ENCODE measurements around the gene PAM16.

Gene PAM16

DNA sequence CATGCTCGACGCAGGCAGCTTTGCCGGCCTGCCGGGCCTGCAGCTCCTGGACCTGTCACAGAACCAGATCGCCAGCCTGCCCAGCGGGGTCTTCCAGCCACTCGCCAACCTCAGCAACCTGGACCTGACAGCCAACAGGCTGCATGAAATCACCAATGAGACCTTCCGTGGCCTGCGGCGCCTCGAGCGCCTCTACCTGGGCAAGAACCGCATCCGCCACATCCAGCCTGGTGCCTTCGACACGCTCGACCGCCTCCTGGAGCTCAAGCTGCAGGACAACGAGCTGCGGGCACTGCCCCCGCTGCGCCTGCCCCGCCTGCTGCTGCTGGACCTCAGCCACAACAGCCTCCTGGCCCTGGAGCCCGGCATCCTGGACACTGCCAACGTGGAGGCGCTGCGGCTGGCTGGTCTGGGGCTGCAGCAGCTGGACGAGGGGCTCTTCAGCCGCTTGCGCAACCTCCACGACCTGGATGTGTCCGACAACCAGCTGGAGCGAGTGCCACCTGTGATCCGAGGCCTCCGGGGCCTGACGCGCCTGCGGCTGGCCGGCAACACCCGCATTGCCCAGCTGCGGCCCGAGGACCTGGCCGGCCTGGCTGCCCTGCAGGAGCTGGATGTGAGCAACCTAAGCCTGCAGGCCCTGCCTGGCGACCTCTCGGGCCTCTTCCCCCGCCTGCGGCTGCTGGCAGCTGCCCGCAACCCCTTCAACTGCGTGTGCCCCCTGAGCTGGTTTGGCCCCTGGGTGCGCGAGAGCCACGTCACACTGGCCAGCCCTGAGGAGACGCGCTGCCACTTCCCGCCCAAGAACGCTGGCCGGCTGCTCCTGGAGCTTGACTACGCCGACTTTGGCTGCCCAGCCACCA lies 30.2 kb upstream of the PAM16 start:
- H3K4me3 ChIP-seq (ENCODE audit: low read length) = no peak overlapping the region
- H3K56ac ChIP-seq (ENCODE audit: low read length) = no peak overlapping the region
- H3K79me1 ChIP-seq (ENCODE audit: low read length) = peaks cover 2% of the 10 kb centered on the region
- H2BK15ac ChIP-seq (replicated peaks; ENCODE audit: low read depth) = no peak overlapping the region
- H2BK120ac ChIP-seq (ENCODE audit: low read depth, low read length) = no peak overlapping the region
- no peak overlapping the region for H3K4ac ChIP-seq (ENCODE audit: low read depth, low read length)
- no peak overlapping the region for H2BK5ac ChIP-seq (ENCODE audit: low read length)
- peaks cover 9% of the 10 kb centered on the region for H3K4me1 ChIP-seq (ENCODE audit: control insufficient read depth, low read depth, low read length)
- H2AK5ac ChIP-seq (ENCODE audit: low read length) = no peak overlapping the region
- no peak overlapping the region for H4K5ac ChIP-seq (ENCODE audit: low read length)
- whole genome bisulfite sequencing (ENCODE audit: extremely low coverage, insufficient coverage, low lambda C conversion rate) = no CpG with 5 or more reads among the region's 59 CpGs
- no peak overlapping the region for H3K23ac ChIP-seq (ENCODE audit: low read length)
- H3K4me2 ChIP-seq (ENCODE audit: low read length) = no peak overlapping the region
- H3K9ac ChIP-seq (ENCODE audit: low read length) = no peak overlapping the region
- H3K18ac ChIP-seq (ENCODE audit: low read length) = no peak overlapping the region
- H3K27ac ChIP-seq (ENCODE audit: low read depth, low read length) = no peak overlapping the region
- H4K8ac ChIP-seq (ENCODE audit: low read depth, low read length) = no peak overlapping the region
- no peaks in the 10 kb centered on the region for H3K36me3 ChIP-seq (ENCODE audit: control insufficient read depth, insufficient read depth, low read length)
- DNase-seq = no peak
- no peaks in the 10 kb centered on the region for H3K27me3 ChIP-seq (ENCODE audit: insufficient read depth, low read length, poor library complexity)
- no peaks in the 10 kb centered on the region for H3K79me2 ChIP-seq (ENCODE audit: control insufficient read depth, insufficient read depth, low read length)

DNA sequence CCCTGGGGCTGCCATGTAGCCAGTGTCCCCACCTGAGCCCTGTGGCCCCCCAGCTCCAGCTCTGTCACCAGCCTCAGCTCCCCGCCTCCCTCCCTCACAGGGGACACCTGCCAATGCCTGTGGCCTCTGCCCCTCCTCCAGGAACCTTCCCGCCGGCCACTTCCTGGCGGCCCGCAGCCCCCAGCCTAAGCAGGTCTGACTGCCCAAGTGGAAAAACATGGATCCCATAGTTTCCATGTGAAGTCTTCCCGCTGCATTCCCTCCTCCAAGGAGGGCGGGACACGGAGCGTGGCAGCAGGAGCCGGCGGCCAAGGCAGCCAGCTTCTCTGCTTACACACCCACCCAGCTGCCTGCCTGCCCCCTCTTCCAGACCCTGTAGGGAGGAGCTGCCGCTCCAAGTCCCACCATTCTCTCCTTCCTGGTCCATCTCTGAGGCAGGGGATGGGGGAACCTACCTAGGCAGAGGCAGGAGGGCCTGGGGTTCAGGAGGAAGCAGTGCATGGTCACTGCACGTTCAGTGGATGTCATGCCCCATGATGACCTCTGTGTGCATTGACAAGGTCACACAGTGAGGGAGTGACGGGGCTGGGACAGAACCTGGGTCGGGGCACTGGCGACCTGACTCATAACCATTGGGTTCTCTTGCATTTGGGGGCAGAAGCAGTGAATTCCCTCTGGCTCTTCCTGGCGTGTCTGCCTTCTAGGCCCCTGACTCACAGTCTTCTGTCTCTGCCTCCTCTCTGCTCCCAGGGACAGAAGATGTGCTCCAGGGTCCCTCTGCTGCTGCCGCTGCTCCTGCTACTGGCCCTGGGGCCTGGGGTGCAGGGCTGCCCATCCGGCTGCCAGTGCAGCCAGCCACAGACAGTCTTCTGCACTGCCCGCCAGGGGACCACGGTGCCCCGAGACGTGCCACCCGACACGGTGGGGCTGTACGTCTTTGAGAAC lies 29.3 kb upstream of the PAM16 start:
- no peaks in the 10 kb centered on the region for H3K36me3 ChIP-seq (ENCODE audit: control insufficient read depth, insufficient read depth, low read length)
- H3K4ac ChIP-seq (ENCODE audit: low read depth, low read length) = no peak overlapping the region
- H3K79me2 ChIP-seq (ENCODE audit: control insufficient read depth, insufficient read depth, low read length) = no peaks in the 10 kb centered on the region
- H2BK120ac ChIP-seq (ENCODE audit: low read depth, low read length) = no peak overlapping the region
- no peak overlapping the region for H3K4me3 ChIP-seq (ENCODE audit: low read length)
- WGBS (ENCODE audit: extremely low coverage, insufficient coverage, low lambda C conversion rate) = no CpG with 5 or more reads among the region's 26 CpGs
- peaks cover 10% of the 10 kb centered on the region for H3K4me1 ChIP-seq (ENCODE audit: control insufficient read depth, low read depth, low read length)
- H3K4me2 ChIP-seq (ENCODE audit: low read length) = no peak overlapping the region
- no peak overlapping the region for H4K8ac ChIP-seq (ENCODE audit: low read depth, low read length)
- no peak overlapping the region for H2BK5ac ChIP-seq (ENCODE audit: low read length)
- H3K23ac ChIP-seq (ENCODE audit: low read length) = no peak overlapping the region
- H3K27ac ChIP-seq (ENCODE audit: low read depth, low read length) = no peak overlapping the region
- no peak overlapping the region for H3K9ac ChIP-seq (ENCODE audit: low read length)
- no peak overlapping the region for H4K5ac ChIP-seq (ENCODE audit: low read length)
- no peak overlapping the region for H2AK5ac ChIP-seq (ENCODE audit: low read length)
- no peak for DNase-seq
- no peaks in the 10 kb centered on the region for H3K27me3 ChIP-seq (ENCODE audit: insufficient read depth, low read length, poor library complexity)
- H3K79me1 ChIP-seq (ENCODE audit: low read length) = peaks cover 2% of the 10 kb centered on the region
- no peak overlapping the region for H3K56ac ChIP-seq (ENCODE audit: low read length)
- no peak overlapping the region for H3K18ac ChIP-seq (ENCODE audit: low read length)
- H2BK15ac ChIP-seq (replicated peaks; ENCODE audit: low read depth) = no peak overlapping the region

DNA sequence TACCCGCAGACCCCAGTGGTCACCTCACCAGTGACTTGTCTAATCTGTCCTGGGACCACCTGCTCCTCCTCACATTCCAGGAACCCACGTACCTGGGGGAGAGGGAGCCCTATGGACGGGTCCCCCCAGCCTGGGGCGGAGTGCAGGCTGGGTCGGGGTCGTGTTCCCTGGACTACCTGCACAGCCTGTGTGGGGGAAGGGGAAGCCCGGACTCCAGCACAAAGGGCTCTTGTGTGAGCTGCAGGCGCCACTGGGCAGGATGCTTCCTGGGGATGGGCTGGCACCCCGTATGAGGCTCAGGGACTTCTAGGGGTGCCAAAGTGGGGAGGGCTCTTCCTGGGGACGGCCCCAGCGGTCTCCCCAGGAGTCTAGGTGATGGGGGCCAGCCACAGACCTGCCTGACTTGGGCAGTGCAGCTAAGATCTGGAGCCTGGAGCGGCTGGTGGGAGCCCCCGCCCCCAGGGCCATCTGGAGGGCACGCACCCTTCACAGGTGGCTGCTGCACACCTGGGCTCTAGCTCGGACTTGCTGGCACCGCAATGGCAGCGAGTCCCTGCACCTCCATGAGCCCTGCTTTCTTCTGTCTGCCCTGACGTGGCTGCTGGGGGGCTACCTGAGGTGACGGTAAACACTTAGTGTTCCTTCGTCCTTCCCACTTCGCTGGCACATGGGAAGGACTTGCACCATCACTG lies 28.0 kb upstream of the PAM16 start:
- H3K23ac ChIP-seq (ENCODE audit: low read length) = no peak overlapping the region
- H3K27ac ChIP-seq (ENCODE audit: low read depth, low read length) = no peak overlapping the region
- no peak for DNase-seq
- H2BK15ac ChIP-seq (replicated peaks; ENCODE audit: low read depth) = no peak overlapping the region
- no peak overlapping the region for H2AK5ac ChIP-seq (ENCODE audit: low read length)
- peaks cover 13% of the 10 kb centered on the region for H3K4me1 ChIP-seq (ENCODE audit: control insufficient read depth, low read depth, low read length)
- no peak overlapping the region for H3K4ac ChIP-seq (ENCODE audit: low read depth, low read length)
- H3K4me3 ChIP-seq (ENCODE audit: low read length) = no peak overlapping the region
- no peak overlapping the region for H3K56ac ChIP-seq (ENCODE audit: low read length)
- no peak overlapping the region for H4K5ac ChIP-seq (ENCODE audit: low read length)
- H4K8ac ChIP-seq (ENCODE audit: low read depth, low read length) = no peak overlapping the region
- no peak overlapping the region for H3K4me2 ChIP-seq (ENCODE audit: low read length)
- H2BK120ac ChIP-seq (ENCODE audit: low read depth, low read length) = no peak overlapping the region
- H3K36me3 ChIP-seq (ENCODE audit: control insufficient read depth, insufficient read depth, low read length) = no peaks in the 10 kb centered on the region
- H3K18ac ChIP-seq (ENCODE audit: low read length) = no peak overlapping the region
- H2BK5ac ChIP-seq (ENCODE audit: low read length) = no peak overlapping the region
- H3K9ac ChIP-seq (ENCODE audit: low read length) = no peak overlapping the region
- peaks cover 2% of the 10 kb centered on the region for H3K79me1 ChIP-seq (ENCODE audit: low read length)
- no peaks in the 10 kb centered on the region for H3K79me2 ChIP-seq (ENCODE audit: control insufficient read depth, insufficient read depth, low read length)
- H3K27me3 ChIP-seq (ENCODE audit: insufficient read depth, low read length, poor library complexity) = no peaks in the 10 kb centered on the region
- no CpG with 5 or more reads among the region's 21 CpGs for WGBS (ENCODE audit: extremely low coverage, insufficient coverage, low lambda C conversion rate)

DNA sequence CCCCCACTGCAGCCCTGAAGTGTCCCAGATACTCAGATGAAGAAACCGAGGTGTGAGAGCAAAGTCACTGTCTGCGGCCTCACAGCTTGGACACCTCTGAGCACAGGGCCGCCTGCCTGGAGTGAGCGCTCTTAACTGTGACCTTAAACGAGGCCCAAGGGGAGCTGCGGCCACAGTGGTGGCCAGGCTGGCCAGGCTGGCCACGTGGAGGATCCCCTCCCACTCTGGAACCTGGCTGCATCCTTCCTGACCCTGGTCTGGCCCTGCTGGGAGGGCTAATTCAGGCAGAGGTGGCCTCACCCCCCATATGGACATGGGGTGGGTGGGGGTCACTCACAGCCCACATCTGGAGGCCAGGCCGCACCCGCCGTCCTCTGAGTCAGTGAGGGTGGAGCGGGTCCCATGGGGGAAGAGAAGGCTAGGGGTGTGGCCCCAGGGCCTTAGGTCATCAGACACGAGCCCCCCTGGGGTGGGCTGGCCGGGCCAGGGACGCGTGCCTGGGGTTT lies 27.1 kb upstream of the PAM16 start:
- Histone ChIP-seq H2BK15ac (replicated peaks; ENCODE audit: low read depth) (no peak overlapping the region), H2BK120ac (ENCODE audit: low read depth, low read length) (no peak overlapping the region), H4K8ac (ENCODE audit: low read depth, low read length) (no peak overlapping the region), H3K4me3 (ENCODE audit: low read length) (no peak overlapping the region), H3K27me3 (ENCODE audit: insufficient read depth, low read length, poor library complexity) (no peaks in the 10 kb centered on the region), H3K18ac (ENCODE audit: low read length) (no peak overlapping the region), H3K56ac (ENCODE audit: low read length) (no peak overlapping the region), H3K9ac (ENCODE audit: low read length) (no peak overlapping the region), H3K79me2 (ENCODE audit: control insufficient read depth, insufficient read depth, low read length) (no peaks in the 10 kb centered on the region), H3K4me1 (ENCODE audit: control insufficient read depth, low read depth, low read length) (peaks cover 17% of the 10 kb centered on the region), H3K4ac (ENCODE audit: low read depth, low read length) (no peak overlapping the region), H3K79me1 (ENCODE audit: low read length) (peaks cover 2% of the 10 kb centered on the region), H4K5ac (ENCODE audit: low read length) (no peak overlapping the region), H2AK5ac (ENCODE audit: low read length) (no peak overlapping the region), H2BK5ac (ENCODE audit: low read length) (no peak overlapping the region), H3K23ac (ENCODE audit: low read length) (no peak overlapping the region), H3K36me3 (ENCODE audit: control insufficient read depth, insufficient read depth, low read length) (no peaks in the 10 kb centered on the region), H3K27ac (ENCODE audit: low read depth, low read length) (no peak overlapping the region), H3K4me2 (ENCODE audit: low read length) (no peak overlapping the region)
- no peak for DNase-seq
- no CpG with 5 or more reads among the region's 15 CpGs for WGBS (ENCODE audit: extremely low coverage, insufficient coverage, low lambda C conversion rate)

DNA sequence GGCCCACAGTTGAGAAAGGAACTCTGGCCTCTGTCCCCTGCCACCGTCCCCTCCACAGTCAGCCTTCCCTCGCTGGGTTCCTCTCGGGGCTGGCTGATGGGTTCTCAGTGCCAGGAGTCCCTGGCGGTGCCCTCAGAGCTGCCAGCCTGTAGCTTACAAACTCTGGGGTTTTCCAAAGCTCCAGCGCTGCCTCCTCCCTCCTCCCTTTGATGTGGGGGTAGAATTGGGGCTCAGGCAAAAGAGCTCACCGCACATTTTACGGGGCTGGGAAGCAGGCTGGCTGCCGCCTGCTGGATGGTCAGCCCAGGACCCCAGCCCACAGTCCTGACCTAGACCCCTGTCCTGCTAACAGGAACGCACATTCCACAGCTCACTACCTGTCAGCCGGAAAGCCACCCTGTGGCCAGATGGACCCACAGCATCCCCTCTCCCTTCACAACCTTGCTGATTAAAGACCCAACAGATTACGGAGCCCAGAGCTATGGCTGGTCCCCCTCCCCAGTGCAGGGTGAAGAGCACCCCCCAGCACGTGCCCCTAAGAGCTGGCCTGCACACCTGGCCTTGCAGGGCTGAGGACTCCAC lies 26.5 kb upstream of the PAM16 start:
- H2BK15ac ChIP-seq (replicated peaks; ENCODE audit: low read depth) = no peak overlapping the region
- no peaks in the 10 kb centered on the region for H3K36me3 ChIP-seq (ENCODE audit: control insufficient read depth, insufficient read depth, low read length)
- no peak overlapping the region for H3K4ac ChIP-seq (ENCODE audit: low read depth, low read length)
- H3K18ac ChIP-seq (ENCODE audit: low read length) = peak overlapping the region; percentile 5
- H2BK120ac ChIP-seq (ENCODE audit: low read depth, low read length) = no peak overlapping the region
- H3K9ac ChIP-seq (ENCODE audit: low read length) = no peak overlapping the region
- no peak overlapping the region for H4K8ac ChIP-seq (ENCODE audit: low read depth, low read length)
- H3K27ac ChIP-seq (ENCODE audit: low read depth, low read length) = no peak overlapping the region
- H3K27me3 ChIP-seq (ENCODE audit: insufficient read depth, low read length, poor library complexity) = no peaks in the 10 kb centered on the region
- no peak overlapping the region for H3K4me3 ChIP-seq (ENCODE audit: low read length)
- H4K5ac ChIP-seq (ENCODE audit: low read length) = no peak overlapping the region
- H3K79me1 ChIP-seq (ENCODE audit: low read length) = peaks cover 2% of the 10 kb centered on the region
- H2BK5ac ChIP-seq (ENCODE audit: low read length) = no peak overlapping the region
- H3K79me2 ChIP-seq (ENCODE audit: control insufficient read depth, insufficient read depth, low read length) = no peaks in the 10 kb centered on the region
- H3K56ac ChIP-seq (ENCODE audit: low read length) = peak overlapping the region; percentile 30
- DNase-seq = peak; percentile 67
- H3K4me1 ChIP-seq (ENCODE audit: control insufficient read depth, low read depth, low read length) = peaks cover 19% of the 10 kb centered on the region
- no CpG with 5 or more reads among the region's 12 CpGs for WGBS (ENCODE audit: extremely low coverage, insufficient coverage, low lambda C conversion rate)
- no peak overlapping the region for H3K23ac ChIP-seq (ENCODE audit: low read length)
- H3K4me2 ChIP-seq (ENCODE audit: low read length) = no peak overlapping the region
- H2AK5ac ChIP-seq (ENCODE audit: low read length) = peak overlapping the region; percentile 25

Data from mesendoderm (in vitro differentiated cells).